ENCODE measurements around the gene GNG2. TPM values are rescaled to one million over a fixed set of nuclear protein-coding genes. Genes with fewer than 3 reads are reported as not detected.

The GNG2 gene
- total and polyA plus RNA-seq, 2 donors (not counting 1 experiment from before 2014, with no cell fraction given) = 21.1 to 21.5 TPM

GRCh38 chr14:51912112-51912786 lies 51.8 kb downstream of the GNG2 start:
- no peak overlapping the region for H3K4me3 ChIP-seq (replicated peaks in 1 of 4; ENCODE audit: control extremely low read depth in 1 of 4, insufficient read depth in 1 of 4, low read depth in 3 of 4, low read length in 4 of 4)
- no peaks in the 10 kb centered on the region for H4K20me1 ChIP-seq (ENCODE audit: control insufficient read depth, extremely low read depth, insufficient read depth, low read length)
- TF ChIP-seq, protein P1, sequence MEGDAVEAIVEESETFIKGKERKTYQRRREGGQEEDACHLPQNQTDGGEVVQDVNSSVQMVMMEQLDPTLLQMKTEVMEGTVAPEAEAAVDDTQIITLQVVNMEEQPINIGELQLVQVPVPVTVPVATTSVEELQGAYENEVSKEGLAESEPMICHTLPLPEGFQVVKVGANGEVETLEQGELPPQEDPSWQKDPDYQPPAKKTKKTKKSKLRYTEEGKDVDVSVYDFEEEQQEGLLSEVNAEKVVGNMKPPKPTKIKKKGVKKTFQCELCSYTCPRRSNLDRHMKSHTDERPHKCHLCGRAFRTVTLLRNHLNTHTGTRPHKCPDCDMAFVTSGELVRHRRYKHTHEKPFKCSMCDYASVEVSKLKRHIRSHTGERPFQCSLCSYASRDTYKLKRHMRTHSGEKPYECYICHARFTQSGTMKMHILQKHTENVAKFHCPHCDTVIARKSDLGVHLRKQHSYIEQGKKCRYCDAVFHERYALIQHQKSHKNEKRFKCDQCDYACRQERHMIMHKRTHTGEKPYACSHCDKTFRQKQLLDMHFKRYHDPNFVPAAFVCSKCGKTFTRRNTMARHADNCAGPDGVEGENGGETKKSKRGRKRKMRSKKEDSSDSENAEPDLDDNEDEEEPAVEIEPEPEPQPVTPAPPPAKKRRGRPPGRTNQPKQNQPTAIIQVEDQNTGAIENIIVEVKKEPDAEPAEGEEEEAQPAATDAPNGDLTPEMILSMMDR (conservative IDR thresholded peaks at IDR 0.05 in 1 of 2, IDR thresholded peaks at IDR 0.05 in 1 of 2; ENCODE audit: low read depth in 1 of 2, low read length in 2 of 2) = no peak
- no peak for TF ChIP-seq EZH2 (IDR thresholded peaks at IDR 0.05; ENCODE audit: low read length, missing control alignments)
- no peak overlapping the region for H3K9ac ChIP-seq (ENCODE audit: insufficient read depth, low read length)
- H3K79me2 ChIP-seq (ENCODE audit: control insufficient read depth, insufficient read depth, low read length) = no peaks in the 10 kb centered on the region
- no peaks in the 10 kb centered on the region for H3K4me1 ChIP-seq (ENCODE audit: control insufficient read depth, extremely low read depth, insufficient read depth, low read length)
- DNase-seq (ENCODE audit: low read depth in 2 of 2) = no peak
- no peaks in the 10 kb centered on the region for H3K27me3 ChIP-seq (ENCODE audit: control insufficient read depth, insufficient read depth, low read length)
- H3K4me2 ChIP-seq (ENCODE audit: extremely low read depth, insufficient read depth, low read length) = no peak overlapping the region
- no peaks in the 10 kb centered on the region for H3K36me3 ChIP-seq (ENCODE audit: control insufficient read depth, insufficient read depth, low read length)
- no peak overlapping the region for H3K27ac ChIP-seq (ENCODE audit: insufficient read depth, low read length)
- H2AFZ ChIP-seq (ENCODE audit: low read length) = no peak overlapping the region
- H3K9me3 ChIP-seq (ENCODE audit: control insufficient read depth, insufficient read depth, low read depth, low read length) = no peaks in the 10 kb centered on the region

DNA sequence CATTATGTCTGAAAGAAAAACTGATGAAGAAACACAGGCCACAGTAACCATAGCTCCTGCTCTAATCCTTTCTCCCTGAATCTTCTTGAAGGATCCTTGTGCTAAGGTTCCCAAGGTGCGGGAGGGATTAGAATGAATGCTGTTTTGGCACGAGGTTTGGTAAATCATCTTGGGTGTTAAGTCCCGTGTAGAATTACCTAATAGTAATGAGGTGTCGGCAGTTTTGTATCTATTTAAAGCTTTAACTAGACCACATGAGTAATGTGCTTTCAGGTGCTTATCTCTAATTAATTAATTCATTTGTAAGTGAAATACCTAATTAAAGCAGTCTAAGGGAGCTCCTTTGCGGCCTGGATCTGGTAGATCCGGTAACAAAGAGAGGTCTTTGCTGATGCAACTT lies 53.9 kb downstream of the GNG2 start:
- H3K9me3 ChIP-seq (ENCODE audit: control insufficient read depth, insufficient read depth, low read depth, low read length) = no peaks in the 10 kb centered on the region
- H3K4me3 ChIP-seq (replicated peaks in 1 of 4; ENCODE audit: control extremely low read depth in 1 of 4, insufficient read depth in 1 of 4, low read depth in 3 of 4, low read length in 4 of 4) = no peak overlapping the region
- no peaks in the 10 kb centered on the region for H3K4me1 ChIP-seq (ENCODE audit: control insufficient read depth, extremely low read depth, insufficient read depth, low read length)
- H3K27ac ChIP-seq (ENCODE audit: insufficient read depth, low read length) = no peak overlapping the region
- H3K79me2 ChIP-seq (ENCODE audit: control insufficient read depth, insufficient read depth, low read length) = no peaks in the 10 kb centered on the region
- no peak overlapping the region for H3K9ac ChIP-seq (ENCODE audit: insufficient read depth, low read length)
- TF ChIP-seq, protein P1 (conservative IDR thresholded peaks at IDR 0.05 in 1 of 2, IDR thresholded peaks at IDR 0.05 in 1 of 2; ENCODE audit: low read depth in 1 of 2, low read length in 2 of 2) = no peak
- no peak for TF ChIP-seq EZH2 (IDR thresholded peaks at IDR 0.05; ENCODE audit: low read length, missing control alignments)
- H3K4me2 ChIP-seq (ENCODE audit: extremely low read depth, insufficient read depth, low read length) = no peak overlapping the region
- H2AFZ ChIP-seq (ENCODE audit: low read length) = no peak overlapping the region
- H3K27me3 ChIP-seq (ENCODE audit: control insufficient read depth, insufficient read depth, low read length) = no peaks in the 10 kb centered on the region
- no peaks in the 10 kb centered on the region for H3K36me3 ChIP-seq (ENCODE audit: control insufficient read depth, insufficient read depth, low read length)
- no peak for DNase-seq (ENCODE audit: low read depth in 2 of 2)
- no peaks in the 10 kb centered on the region for H4K20me1 ChIP-seq (ENCODE audit: control insufficient read depth, extremely low read depth, insufficient read depth, low read length)

- no peaks in the 10 kb centered on the region for H3K9me3 ChIP-seq (ENCODE audit: control insufficient read depth, insufficient read depth, low read depth, low read length)
- H3K27ac ChIP-seq (ENCODE audit: insufficient read depth, low read length) = no peak overlapping the region
- H2AFZ ChIP-seq (ENCODE audit: low read length) = no peak overlapping the region
- DNase-seq (ENCODE audit: low read depth in 2 of 2) = no peak
- no peaks in the 10 kb centered on the region for H3K4me1 ChIP-seq (ENCODE audit: control insufficient read depth, extremely low read depth, insufficient read depth, low read length)
- TF ChIP-seq, protein P1 (conservative IDR thresholded peaks at IDR 0.05 in 1 of 2, IDR thresholded peaks at IDR 0.05 in 1 of 2; ENCODE audit: low read depth in 1 of 2, low read length in 2 of 2) = no peak
- no peak for TF ChIP-seq EZH2 (IDR thresholded peaks at IDR 0.05; ENCODE audit: low read length, missing control alignments)
- H3K4me2 ChIP-seq (ENCODE audit: extremely low read depth, insufficient read depth, low read length) = no peak overlapping the region
- H3K9ac ChIP-seq (ENCODE audit: insufficient read depth, low read length) = no peak overlapping the region
- no peaks in the 10 kb centered on the region for H3K79me2 ChIP-seq (ENCODE audit: control insufficient read depth, insufficient read depth, low read length)
- no peaks in the 10 kb centered on the region for H3K27me3 ChIP-seq (ENCODE audit: control insufficient read depth, insufficient read depth, low read length)
- H3K4me3 ChIP-seq (replicated peaks in 1 of 4; ENCODE audit: control extremely low read depth in 1 of 4, insufficient read depth in 1 of 4, low read depth in 3 of 4, low read length in 4 of 4) = no peak overlapping the region
- no peaks in the 10 kb centered on the region for H3K36me3 ChIP-seq (ENCODE audit: control insufficient read depth, insufficient read depth, low read length)
- no peaks in the 10 kb centered on the region for H4K20me1 ChIP-seq (ENCODE audit: control insufficient read depth, extremely low read depth, insufficient read depth, low read length)
Observed at GRCh38 chr14:51917193-51917592, 56.8 kb downstream of the GNG2 start.
